Subcutaneous adipose tissue (tissue), 4 donors: ENCODE data around the gene TCIRG1. TPM values are rescaled to one million over a fixed set of nuclear protein-coding genes. Genes with fewer than 3 reads are reported as not detected.

Experiments used
- CTCF ChIP-seq: fragments of 450-650 bp; IDR thresholded peaks from one replicate; pipeline ENCODE4 v1.5.1; 2016; ENCODE audit warnings: low read depth, mild to moderate bottlenecking, control low read depth, antibody characterized with exemption, moderate library complexity
- total RNA-seq, 4 donors: library from RNA; depleted of rRNA; stranded (reverse); fragments of >200 nt; gene quantifications; one replicate each; pipeline ENCODE4 v1.1.0, GENCODE V29; 2016

Gene TCIRG1
- total RNA-seq, 4 donors from 2014 or later: 56.4 to 145 (median 118) TPM

- TF ChIP-seq CTCF: no peak
These were observed 39.1 kb upstream of the TCIRG1 start for GRCh38 chr11:67999704-68000103.

- TF ChIP-seq CTCF: no peak
These were observed 36.3 kb upstream of the TCIRG1 start for GRCh38 chr11:68002575-68002937.

GRCh38 chr11:68002938-68003845, 35.6 kb upstream of the TCIRG1 start:
- no peak for TF ChIP-seq CTCF

GRCh38 chr11:68003846-68004550, 34.8 kb upstream of the TCIRG1 start, which contains the start of gene UNC93B1:
Gene UNC93B1, minus strand, starts transcription at chr11:68004097. Its CDS starts 54 bp downstream, at chr11:68004043.
- TF ChIP-seq CTCF: no peak

GRCh38 chr11:68004551-68005335, 34.1 kb upstream of the TCIRG1 start:
- TF ChIP-seq CTCF: no peak

GRCh38 chr11:68006606-68007166, 32.1 kb upstream of the TCIRG1 start:
- no peak for TF ChIP-seq CTCF
